Activated naive CD8-positive, alpha-beta T cell treated with anti-CD3 and anti-CD28 coated beads for 36 hours (primary cell): ENCODE data around the gene KCNJ4. TPM values are rescaled to one million over a fixed set of nuclear protein-coding genes. Genes with fewer than 3 reads are reported as not detected.

Experiments used
- total RNA-seq, 2 experiments: library from RNA; stranded (reverse); gene quantifications; one replicate each; pipeline ENCODE4 v1.2.3, GENCODE V29; 2021

KCNJ4 gene
- total RNA-seq, 2 experiments from 2014 or later = not detected

Other genes with a start within 250 kb of the KCNJ4 start
- 10 to 100 TPM; 18.2 to 20.0 TPM for gene TMEM184B, start 182.2 kb downstream of the KCNJ4 start, total RNA-seq
- 100 to 1,000 TPM; 111 to 114 TPM for gene CSNK1E, start 137.8 kb downstream of the KCNJ4 start, total RNA-seq
- 1 to 10 TPM in 1 of 2 experiments, under 1 TPM in 1; 0.72 to 1.3 TPM for gene KDELR3, start 12.9 kb upstream of the KCNJ4 start, total RNA-seq
- gene DDX17, start 51.1 kb upstream of the KCNJ4 start, total RNA-seq = 100 to 1,000 TPM; 254 to 256 TPM
- gene DMC1, start 115.0 kb upstream of the KCNJ4 start, total RNA-seq = 10 to 100 TPM; 12.9 to 14.5 TPM
- under 1 TPM; 0.35 to 0.50 TPM for gene FAM227A, start 201.2 kb upstream of the KCNJ4 start, total RNA-seq
- 10 to 100 TPM; 11.5 to 11.9 TPM for gene CBY1, start 201.4 kb upstream of the KCNJ4 start, total RNA-seq
- 100 to 1,000 TPM; 193 to 211 TPM for gene TOMM22, start 226.8 kb upstream of the KCNJ4 start, total RNA-seq
- gene JOSD1, start 245.7 kb upstream of the KCNJ4 start, total RNA-seq = 10 to 100 TPM; 79.4 to 83.7 TPM